DMS 273 (cell line): ENCODE data around the gene IFI44L.

Experiments used
- DNase-seq: peaks from one replicate; lab custom pipeline; 2025; ENCODE audit not compliant: unreplicated experiment; lab: John Stamatoyannopoulos, UW

IFI44L gene

GRCh38 chr1:78619803-78620579, at the start of gene IFI44L:
TSS of gene IFI44L (plus strand) at chr1:78620448. CDS start at chr1:78627916, 7,468 bp downstream.
- DNase-seq: peak; percentile 66

GRCh38 chr1:78570539-78570938, 49.7 kb upstream of the IFI44L start:
- DNase-seq: peak; percentile 25

- no peak for DNase-seq
Observed at GRCh38 chr1:78577257-78578100, 42.8 kb upstream of the IFI44L start.

- no peak for DNase-seq
Observed at GRCh38 chr1:78586572-78586971, 33.7 kb upstream of the IFI44L start.

- no peak for DNase-seq
Observed at GRCh38 chr1:78587211-78587610, 33.0 kb upstream of the IFI44L start.

GRCh38 chr1:78591971-78592370, 28.3 kb upstream of the IFI44L start:
- no peak for DNase-seq

- no peak for DNase-seq
Observed at GRCh38 chr1:78599294-78599693, 21.0 kb upstream of the IFI44L start.

GRCh38 chr1:78601068-78601467, 19.2 kb upstream of the IFI44L start:
- peak; percentile 48 for DNase-seq

GRCh38 chr1:78603206-78603605, 17.0 kb upstream of the IFI44L start:
- DNase-seq: no peak

- no peak for DNase-seq
Observed at GRCh38 chr1:78604643-78605042, 15.6 kb upstream of the IFI44L start.

- no peak for DNase-seq
Observed at GRCh38 chr1:78606274-78606673, 14.0 kb upstream of the IFI44L start.

GRCh38 chr1:78607334-78607927, 12.8 kb upstream of the IFI44L start:
- peak; percentile 54 for DNase-seq

- no peak for DNase-seq
Observed at GRCh38 chr1:78607944-78608343, 12.3 kb upstream of the IFI44L start.

GRCh38 chr1:78617615-78618026, 2.6 kb upstream of the IFI44L start:
- peak; percentile 97 for DNase-seq

- peak; percentile 49 for DNase-seq
Observed at GRCh38 chr1:78619032-78619431, 1.2 kb upstream of the IFI44L start.

GRCh38 chr1:78619446-78619802, 824 bp upstream of the IFI44L start:
- DNase-seq: peak; percentile 66

GRCh38 chr1:78620666-78621065, 418 bp downstream of the IFI44L start:
- DNase-seq: peak; percentile 25

GRCh38 chr1:78622548-78622947, 2.3 kb downstream of the IFI44L start:
- DNase-seq: no peak

GRCh38 chr1:78624035-78624434, 3.8 kb downstream of the IFI44L start:
- DNase-seq: no peak

- no peak for DNase-seq
Observed at GRCh38 chr1:78627321-78627720, 7.1 kb downstream of the IFI44L start.

GRCh38 chr1:78630600-78630999, 10.4 kb downstream of the IFI44L start:
- DNase-seq: no peak

GRCh38 chr1:78633209-78633608, 13.0 kb downstream of the IFI44L start:
- DNase-seq: no peak
